ENCODE measurements around the gene XIRP2.

The XIRP2 gene

GRCh38 chr2:167209784-167210183 lies 321.5 kb downstream of the XIRP2 start:
- TF ChIP-seq CTCF (IDR thresholded peaks at IDR 0.05; ENCODE audit: low read depth, low read length, missing control alignments): no peak
- DNase-seq (ENCODE audit: extremely low read depth, low read depth): no peak
- no peak overlapping the region for H3K4me3 ChIP-seq (replicated peaks; ENCODE audit: low read depth, low read length)

- H3K4me3 ChIP-seq (replicated peaks; ENCODE audit: low read depth, low read length): no peak overlapping the region
- peak; percentile 32 for DNase-seq (ENCODE audit: extremely low read depth, low read depth)
- TF ChIP-seq CTCF (IDR thresholded peaks at IDR 0.05; ENCODE audit: low read depth, low read length, missing control alignments): peak; percentile 70
Measured at GRCh38 chr2:167212014-167212648, 323.9 kb downstream of the XIRP2 start.

- no peak overlapping the region for H3K4me3 ChIP-seq (replicated peaks; ENCODE audit: low read depth, low read length)
- DNase-seq (ENCODE audit: extremely low read depth, low read depth): no peak
Measured at GRCh38 chr2:167215595-167215994, 327.3 kb downstream of the XIRP2 start.

GRCh38 chr2:167237478-167237877 lies 349.2 kb downstream of the XIRP2 start:
- DNase-seq (ENCODE audit: extremely low read depth, low read depth): no peak
- H3K4me3 ChIP-seq (replicated peaks; ENCODE audit: low read depth, low read length): no peak overlapping the region
- TF ChIP-seq CTCF (IDR thresholded peaks at IDR 0.05; ENCODE audit: low read depth, low read length, missing control alignments): no peak

More at GRCh38 chr2:167215595-167215994, 327.3 kb downstream of the XIRP2 start:
- TF ChIP-seq CTCF (IDR thresholded peaks at IDR 0.05; ENCODE audit: low read depth, low read length, missing control alignments): no peak

- H3K4me3 ChIP-seq (replicated peaks; ENCODE audit: low read depth, low read length): no peak overlapping the region
- TF ChIP-seq CTCF (IDR thresholded peaks at IDR 0.05; ENCODE audit: low read depth, low read length, missing control alignments): no peak
- no peak for DNase-seq (ENCODE audit: extremely low read depth, low read depth)
Measured at GRCh38 chr2:167240671-167241070, 352.4 kb downstream of the XIRP2 start.

- TF ChIP-seq CTCF (IDR thresholded peaks at IDR 0.05; ENCODE audit: low read depth, low read length, missing control alignments): no peak
- DNase-seq (ENCODE audit: extremely low read depth, low read depth): no peak
- no peak overlapping the region for H3K4me3 ChIP-seq (replicated peaks; ENCODE audit: low read depth, low read length)
Measured at GRCh38 chr2:167249197-167249596, 360.9 kb downstream of the XIRP2 start.

GRCh38 chr2:167253025-167253424 lies 364.7 kb downstream of the XIRP2 start:
- no peak for TF ChIP-seq CTCF (IDR thresholded peaks at IDR 0.05; ENCODE audit: low read depth, low read length, missing control alignments)
- no peak overlapping the region for H3K4me3 ChIP-seq (replicated peaks; ENCODE audit: low read depth, low read length)
- no peak for DNase-seq (ENCODE audit: extremely low read depth, low read depth)

Measured in HFF-Myc (cell line).